Measurements from ENCODE around the gene MGP. TPM values are rescaled to one million over a fixed set of nuclear protein-coding genes. Genes with fewer than 3 reads are reported as not detected.

MGP gene
- total and polyA plus RNA-seq, 2 of the 4 experiments (the other 2 are of a cell fraction), result 1.4 to 2.7 TPM

DNA sequence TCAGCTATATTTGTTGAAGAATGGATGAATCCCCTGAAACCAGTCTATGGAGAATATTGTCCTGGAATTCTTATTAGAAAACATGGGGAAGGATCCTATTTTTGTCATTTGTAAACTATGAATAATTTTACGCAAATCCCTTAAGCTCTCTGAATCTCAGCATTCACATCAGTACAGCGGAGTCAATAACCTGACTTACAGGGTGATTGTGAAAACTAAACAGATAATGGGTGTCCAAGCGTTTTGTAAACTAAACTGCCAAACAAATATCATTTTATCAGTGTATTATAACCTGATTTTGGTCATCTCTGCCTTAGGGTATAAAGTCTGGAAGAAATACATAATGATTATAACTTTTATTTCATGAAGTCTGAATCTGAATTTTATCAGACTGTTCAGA is 52.3 kb downstream of the MGP start:
- CTCF ChIA-PET, result interaction anchor here (0.9 kb wide), 1 partner anchor 162 kb away, joined by 4 read pairs; no protein-coding TSS in a partner anchor
- intact Hi-C loops (cut with micrococcal nuclease) (no loop called here), dilution Hi-C loops (cut with HindIII; ENCODE audit: low sequenced_read_pairs, unreplicated experiment) (no loop called here), in situ Hi-C loops (cut with MboI; ENCODE audit: low sequenced_read_pairs) (no loop called here)
- no peak overlapping the region for H3K4me2 ChIP-seq (ENCODE audit: low read depth, low read length)
- H3K23ac ChIP-seq (ENCODE audit: low read depth, low read length), result no peak overlapping the region
- peaks cover 2% of the 10 kb centered on the region; the same call in 1 of the 2 replicates for H3K4me1 ChIP-seq (ENCODE audit: control insufficient read depth, insufficient read depth, low read length)
- no peak overlapping the region for H4K5ac ChIP-seq (ENCODE audit: low read depth, low read length)
- TF ChIP-seq, protein P1, sequence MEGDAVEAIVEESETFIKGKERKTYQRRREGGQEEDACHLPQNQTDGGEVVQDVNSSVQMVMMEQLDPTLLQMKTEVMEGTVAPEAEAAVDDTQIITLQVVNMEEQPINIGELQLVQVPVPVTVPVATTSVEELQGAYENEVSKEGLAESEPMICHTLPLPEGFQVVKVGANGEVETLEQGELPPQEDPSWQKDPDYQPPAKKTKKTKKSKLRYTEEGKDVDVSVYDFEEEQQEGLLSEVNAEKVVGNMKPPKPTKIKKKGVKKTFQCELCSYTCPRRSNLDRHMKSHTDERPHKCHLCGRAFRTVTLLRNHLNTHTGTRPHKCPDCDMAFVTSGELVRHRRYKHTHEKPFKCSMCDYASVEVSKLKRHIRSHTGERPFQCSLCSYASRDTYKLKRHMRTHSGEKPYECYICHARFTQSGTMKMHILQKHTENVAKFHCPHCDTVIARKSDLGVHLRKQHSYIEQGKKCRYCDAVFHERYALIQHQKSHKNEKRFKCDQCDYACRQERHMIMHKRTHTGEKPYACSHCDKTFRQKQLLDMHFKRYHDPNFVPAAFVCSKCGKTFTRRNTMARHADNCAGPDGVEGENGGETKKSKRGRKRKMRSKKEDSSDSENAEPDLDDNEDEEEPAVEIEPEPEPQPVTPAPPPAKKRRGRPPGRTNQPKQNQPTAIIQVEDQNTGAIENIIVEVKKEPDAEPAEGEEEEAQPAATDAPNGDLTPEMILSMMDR (conservative IDR thresholded peaks at IDR 0.05; ENCODE audit: low read depth, low read length), result no peak
- TF ChIP-seq, protein P2, sequence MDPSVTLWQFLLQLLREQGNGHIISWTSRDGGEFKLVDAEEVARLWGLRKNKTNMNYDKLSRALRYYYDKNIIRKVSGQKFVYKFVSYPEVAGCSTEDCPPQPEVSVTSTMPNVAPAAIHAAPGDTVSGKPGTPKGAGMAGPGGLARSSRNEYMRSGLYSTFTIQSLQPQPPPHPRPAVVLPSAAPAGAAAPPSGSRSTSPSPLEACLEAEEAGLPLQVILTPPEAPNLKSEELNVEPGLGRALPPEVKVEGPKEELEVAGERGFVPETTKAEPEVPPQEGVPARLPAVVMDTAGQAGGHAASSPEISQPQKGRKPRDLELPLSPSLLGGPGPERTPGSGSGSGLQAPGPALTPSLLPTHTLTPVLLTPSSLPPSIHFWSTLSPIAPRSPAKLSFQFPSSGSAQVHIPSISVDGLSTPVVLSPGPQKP (IDR thresholded peaks at IDR 0.05; ENCODE audit: borderline replicate concordance, low read depth, low read length), result no peak
- TF ChIP-seq POLR2A (IDR thresholded peaks at IDR 0.05; ENCODE audit: low read depth, low read length), result no peak
- TF ChIP-seq RCOR1 (IDR thresholded peaks at IDR 0.05; ENCODE audit: insufficient replicate concordance, low read length), result no peak
- TF ChIP-seq NFE2L2 (IDR thresholded peaks at IDR 0.05; ENCODE audit: low read depth, low read length), result no peak
- TF ChIP-seq, protein P3, sequence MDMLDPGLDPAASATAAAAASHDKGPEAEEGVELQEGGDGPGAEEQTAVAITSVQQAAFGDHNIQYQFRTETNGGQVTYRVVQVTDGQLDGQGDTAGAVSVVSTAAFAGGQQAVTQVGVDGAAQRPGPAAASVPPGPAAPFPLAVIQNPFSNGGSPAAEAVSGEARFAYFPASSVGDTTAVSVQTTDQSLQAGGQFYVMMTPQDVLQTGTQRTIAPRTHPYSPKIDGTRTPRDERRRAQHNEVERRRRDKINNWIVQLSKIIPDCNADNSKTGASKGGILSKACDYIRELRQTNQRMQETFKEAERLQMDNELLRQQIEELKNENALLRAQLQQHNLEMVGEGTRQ (IDR thresholded peaks at IDR 0.05; ENCODE audit: low read depth, low read length), result no peak
- TF ChIP-seq MAZ (IDR thresholded peaks at IDR 0.05; ENCODE audit: borderline replicate concordance, low read depth, low read length), result no peak
- TF ChIP-seq CEBPB (IDR thresholded peaks at IDR 0.05; ENCODE audit: low read depth, low read length), result no peak
- TF ChIP-seq MXI1 (IDR thresholded peaks at IDR 0.05; ENCODE audit: borderline replicate concordance, low read depth, low read length), result no peak
- TF ChIP-seq BHLHE40 (IDR thresholded peaks at IDR 0.05; ENCODE audit: low read depth, low read length), result no peak
- no peak overlapping the region for H3K9ac ChIP-seq (ENCODE audit: low read depth, low read length)
- no peak overlapping the region for H2BK120ac ChIP-seq (ENCODE audit: low read depth, low read length)
- no peak for ATAC-seq (ENCODE audit: low read depth)
- no peak overlapping the region for H3K56ac ChIP-seq (ENCODE audit: extremely low read depth, insufficient read depth, low read length)
- no peak overlapping the region for H2BK15ac ChIP-seq (ENCODE audit: low read depth, low read length)
- H2AFZ ChIP-seq (replicated peaks; ENCODE audit: low read length, poor library complexity), result no peak overlapping the region
- POLR2A ChIA-PET (ENCODE audit: unreplicated experiment), result no interaction called here
- H3K4ac ChIP-seq (ENCODE audit: low read depth, low read length), result no peak overlapping the region
- H2AK9ac ChIP-seq (replicated peaks; ENCODE audit: low read depth, low read length, poor library complexity), result no peak overlapping the region
- H3K27me3 ChIP-seq (ENCODE audit: control insufficient read depth, insufficient read depth, low read length), result no peaks in the 10 kb centered on the region
- no peak for DNase-seq
- no peak overlapping the region for H2AK5ac ChIP-seq (ENCODE audit: low read depth, low read length)
- H2BK5ac ChIP-seq (ENCODE audit: low read depth, low read length, poor library complexity, severe bottlenecking), result no peak overlapping the region
- no peak overlapping the region for H4K8ac ChIP-seq (ENCODE audit: low read depth in 2 of 2, low read length in 2 of 2)
- BruUV-seq (replicated peaks), result no TSS peak
- no peaks in the 10 kb centered on the region for H3K36me3 ChIP-seq (ENCODE audit: control insufficient read depth, insufficient read depth, low read length)
- no peaks in the 10 kb centered on the region for H3K79me1 ChIP-seq (ENCODE audit: low read depth in 1 of 2, low read length in 2 of 2)
- no CpG with 5 or more reads among the region's 3 CpGs for whole genome bisulfite sequencing, 2 experiments (ENCODE audit: extremely low coverage in 2 of 2, insufficient read length in 1 of 2)
- no peak overlapping the region for H3K14ac ChIP-seq (replicated peaks; ENCODE audit: low read depth, low read length)
- peaks cover 3% of the 10 kb centered on the region for H3K9me1 ChIP-seq (ENCODE audit: insufficient read depth, low read length)
- no peak overlapping the region for H2BK20ac ChIP-seq (ENCODE audit: low read depth, low read length)
- no peaks in the 10 kb centered on the region for H3K9me3 ChIP-seq (ENCODE audit: control insufficient read depth, insufficient read depth, low read length)
- H3K18ac ChIP-seq (ENCODE audit: low read depth, low read length), result no peak overlapping the region
- H4K91ac ChIP-seq (ENCODE audit: insufficient read depth, low read depth, low read length), result no peak overlapping the region
- H3K27ac ChIP-seq (ENCODE audit: insufficient read depth, low read length), result no peak overlapping the region
- no peak overlapping the region for H3K4me3 ChIP-seq (ENCODE audit: insufficient read depth, low read depth, low read length)
- H4K20me1 ChIP-seq (ENCODE audit: insufficient read depth, low read length), result peaks cover 4% of the 10 kb centered on the region

Measured in IMR-90 (cell line).